HG03457 (cell line): ENCODE results near the gene CLSTN1.

ENCODE experiments used
- ATAC-seq: cut with Tn5 transposase; IDR thresholded peaks from one replicate; pipeline ENCODE4 v1.9.1; 2021; ENCODE audit warnings: moderate number of reproducible peaks; ENCODE audit not compliant: unreplicated experiment

Gene CLSTN1

DNA sequence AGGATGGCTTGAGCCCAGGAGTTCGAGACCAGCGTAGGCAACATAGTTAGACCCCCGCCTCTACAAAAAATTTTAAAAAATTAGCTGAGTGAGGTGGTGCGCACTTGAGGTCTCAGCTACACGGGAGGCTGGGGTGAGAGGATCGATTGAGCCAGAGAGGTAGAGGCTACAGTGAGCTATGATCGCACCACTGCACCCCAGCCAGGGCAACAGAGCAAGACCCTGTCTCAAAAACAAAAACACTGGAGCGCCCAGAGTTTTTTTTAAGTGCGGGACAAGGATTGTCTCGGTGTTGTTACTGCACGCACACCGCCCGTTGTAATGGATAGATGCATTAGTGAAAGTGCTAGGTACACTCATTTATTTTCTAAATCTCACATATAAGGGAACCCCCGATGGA is 135.2 kb downstream of the CLSTN1 start:
- no peak for ATAC-seq

DNA sequence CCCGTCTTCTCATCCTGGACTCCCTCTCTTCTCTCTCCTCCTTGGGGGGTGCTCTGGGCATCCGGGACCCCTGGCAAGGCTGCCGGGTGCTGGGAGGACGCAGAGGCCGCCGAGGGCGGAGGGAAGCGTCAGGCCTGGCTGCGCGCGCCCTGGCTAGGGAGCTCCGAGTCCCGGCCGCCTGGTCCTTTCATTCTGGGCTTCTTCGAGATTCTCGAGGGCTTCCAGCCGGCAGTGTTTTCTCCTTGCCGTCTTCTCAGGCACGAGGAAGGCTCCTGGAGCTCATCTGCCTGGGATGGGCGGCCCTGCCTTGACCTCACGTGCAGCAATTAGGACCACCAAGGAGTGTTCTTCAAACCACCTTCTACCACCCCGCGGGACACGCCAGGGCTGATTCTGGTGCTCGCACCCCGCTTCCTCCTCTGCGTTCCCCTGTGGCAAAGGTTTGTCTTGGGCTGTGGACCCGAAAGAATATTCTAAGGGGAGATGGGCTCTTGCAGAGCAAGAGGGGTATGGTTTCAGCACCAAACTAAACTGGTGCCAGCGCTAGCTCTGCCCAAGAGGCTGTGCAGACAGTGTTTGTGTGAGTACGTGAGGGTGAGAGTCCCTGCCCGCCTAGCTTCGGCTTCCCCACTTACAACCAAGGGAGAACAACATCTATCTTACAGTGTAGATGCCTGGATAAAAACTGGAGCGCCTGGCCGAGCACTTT is 135.7 kb downstream of the CLSTN1 start:
- ATAC-seq: no peak

DNA sequence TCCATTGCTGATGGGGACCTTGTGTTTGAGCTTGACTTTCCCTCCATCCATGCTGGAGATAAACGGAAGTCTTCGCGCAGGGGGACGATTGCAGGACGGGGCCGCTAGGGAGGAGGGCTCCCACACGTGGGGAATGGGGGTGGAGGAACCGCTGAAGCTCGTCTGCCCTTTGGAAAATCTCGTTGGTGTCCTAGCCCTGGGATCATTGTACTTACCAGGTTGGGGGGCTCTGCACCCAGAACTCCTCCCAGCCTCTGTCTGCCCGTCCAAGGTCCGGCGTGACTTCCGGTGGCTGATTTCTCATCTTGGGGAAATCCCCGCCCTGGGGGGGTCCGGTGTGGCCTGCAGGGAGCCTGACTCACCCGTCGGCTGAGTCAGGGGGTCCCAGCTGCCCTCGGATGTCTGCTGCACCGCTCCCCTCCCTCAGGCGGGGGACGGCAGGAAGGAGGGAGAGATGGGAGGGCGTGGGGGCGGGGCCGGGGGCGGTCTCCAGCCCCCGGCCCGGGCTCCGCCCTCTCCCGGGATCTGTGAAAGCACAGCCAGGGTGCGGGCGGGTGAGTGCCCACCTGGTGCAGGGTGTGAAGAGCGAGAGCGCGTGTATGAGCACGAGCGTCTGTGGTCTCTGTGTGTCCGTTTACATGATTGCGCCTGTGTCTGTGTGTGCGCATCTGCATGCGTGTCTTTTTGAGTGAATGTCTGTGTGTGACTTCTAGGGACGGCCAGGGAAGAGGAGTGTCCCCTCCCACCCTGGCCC is 136.5 kb downstream of the CLSTN1 start:
- no peak for ATAC-seq

DNA sequence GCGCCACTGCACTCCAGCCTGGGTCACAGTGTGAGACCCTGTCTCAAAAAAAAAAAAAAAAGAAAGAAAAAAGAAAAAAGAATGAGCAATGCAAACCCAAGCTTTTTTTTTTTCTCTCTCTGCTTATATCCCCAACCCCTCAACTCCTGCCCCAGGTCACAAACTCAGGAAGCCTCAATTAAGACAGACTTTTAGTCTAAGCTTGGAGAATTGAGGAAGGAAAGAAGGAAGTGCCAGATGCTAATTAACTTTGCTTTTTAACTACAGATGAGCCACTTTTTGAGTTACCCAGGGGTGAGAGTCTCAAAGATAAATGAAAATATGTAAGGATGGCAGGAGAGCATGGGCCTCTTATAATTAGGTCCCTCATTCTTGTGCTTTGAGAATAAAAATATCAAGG is 139.0 kb downstream of the CLSTN1 start:
- ATAC-seq: no peak

DNA sequence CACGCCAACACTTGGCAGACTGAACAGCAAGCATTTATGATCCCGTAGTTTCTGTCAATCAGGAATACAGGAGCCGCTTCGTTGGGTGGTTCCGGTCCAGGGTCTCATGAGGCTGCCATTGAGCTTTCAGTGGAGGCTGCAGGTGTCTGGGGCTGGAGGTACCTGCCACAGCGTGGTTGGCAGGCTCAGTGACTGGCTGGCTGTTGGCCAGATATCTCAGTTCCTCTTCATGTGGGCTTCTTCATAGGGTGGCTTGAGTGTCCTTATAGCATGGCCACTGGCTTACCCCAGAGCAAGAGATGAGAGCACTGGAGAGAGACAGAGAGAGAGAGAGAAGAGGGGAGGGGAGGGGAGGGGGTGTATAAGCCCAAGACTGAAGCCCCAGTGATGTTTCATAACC is 142.9 kb downstream of the CLSTN1 start:
- no peak for ATAC-seq

DNA sequence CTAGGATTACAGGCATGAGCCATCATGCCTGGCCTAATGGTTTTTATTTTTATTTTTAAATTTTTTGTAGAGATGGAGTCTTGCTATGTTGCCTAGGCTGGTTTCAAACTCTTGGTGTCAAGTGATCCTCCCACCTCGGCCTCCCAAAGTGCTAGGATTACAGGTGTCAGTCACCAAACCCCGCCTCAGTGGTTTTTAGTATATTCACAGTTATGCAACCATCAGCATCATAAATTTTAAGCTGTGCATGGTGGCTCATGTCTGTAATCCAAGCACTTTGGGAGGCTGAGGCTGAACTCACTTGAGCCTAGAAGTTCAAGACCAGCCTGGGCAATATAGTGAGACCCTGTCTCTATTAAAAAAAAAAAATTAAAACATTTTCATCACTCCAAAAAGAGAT is 143.7 kb downstream of the CLSTN1 start:
- ATAC-seq: no peak
